IMR-90 (cell line): ENCODE measurements around the gene PRKD1. TPM values are rescaled to one million over a fixed set of nuclear protein-coding genes. Genes with fewer than 3 reads are reported as not detected.

Experiments
- ATAC-seq: fragments of 200-7000 bp; cut with Tn5 transposase; 2 replicates; pipeline ENCODE4 v1.9.1; 2020; ENCODE audit warnings: low read depth, mild to moderate bottlenecking, moderate library complexity
- BruUV-seq: library from RNA; stranded (reverse); fragments of 400-500 nt; replicated peaks from 2 replicates; lab custom pipeline; 2021; lab: Mats Ljungman, UMichigan
- CTCF ChIA-PET: fragments of 300-600 bp; formaldehyde crosslinking; extraction: SDS; loops from one replicate; lab custom pipeline; 2021; ENCODE audit warnings: antibody characterized with exemption; lab: Yijun Ruan, JAX
- POLR2A ChIA-PET: fragments of 300-600 bp; sonication (Branson Sonifier 250); formaldehyde crosslinking; loops from one replicate; lab custom pipeline; 2022; ENCODE audit warnings: antibody characterized with exemption; ENCODE audit not compliant: unreplicated experiment; lab: Charles Lee
- DNase-seq: peaks from one replicate; pipeline ENCODE4 v3.0.0; 2013
- H2AFZ ChIP-seq: replicated peaks from 2 replicates; pipeline ENCODE3; 2013; ENCODE audit warnings: low read length, mild to moderate bottlenecking; ENCODE audit not compliant: poor library complexity
- H2AK5ac ChIP-seq: 2 replicates; pipeline ENCODE4 v1.6.1; 2013; ENCODE audit warnings: low read depth, low read length, inconsistent platforms
- H2AK9ac ChIP-seq: replicated peaks from 2 replicates; pipeline ENCODE3; 2013; ENCODE audit warnings: mild to moderate bottlenecking, low read depth, low read length, moderate library complexity; ENCODE audit not compliant: poor library complexity
- H2BK120ac ChIP-seq: 2 replicates; pipeline ENCODE4 v1.6.1; 2013; ENCODE audit warnings: low read depth, low read length, inconsistent platforms
- H2BK15ac ChIP-seq: 3 replicates; pipeline ENCODE4 v1.6.1; 2013; ENCODE audit warnings: low read depth, low read length, inconsistent platforms
- H2BK20ac ChIP-seq: 2 replicates; pipeline ENCODE4 v1.6.1; 2013; ENCODE audit warnings: low read depth, mild to moderate bottlenecking, inconsistent platforms, low read length, moderate library complexity
- H2BK5ac ChIP-seq: 2 replicates; pipeline ENCODE4 v1.6.1; 2013; ENCODE audit warnings: mild to moderate bottlenecking, low read depth, low read length, inconsistent platforms; ENCODE audit not compliant: poor library complexity, severe bottlenecking
- H3K14ac ChIP-seq: replicated peaks from 2 replicates; pipeline ENCODE4 v1.6.1; 2013; ENCODE audit warnings: low read depth, low read length, inconsistent platforms
- H3K18ac ChIP-seq: 2 replicates; pipeline ENCODE4 v1.6.1; 2013; ENCODE audit warnings: low read depth, low read length, control low read depth
- H3K23ac ChIP-seq: 2 replicates; pipeline ENCODE4 v1.6.1; 2013; ENCODE audit warnings: low read depth, low read length, inconsistent platforms
- H3K27ac ChIP-seq: 2 replicates; pipeline ENCODE4 v1.5.1; 2013; ENCODE audit warnings: mild to moderate bottlenecking, control low read depth, low read length; ENCODE audit not compliant: insufficient read depth
- H3K27me3 ChIP-seq: 2 replicates; pipeline ENCODE4 v1.6.1; 2013; ENCODE audit warnings: low read length; ENCODE audit not compliant: control insufficient read depth, insufficient read depth
- H3K36me3 ChIP-seq: 2 replicates; pipeline ENCODE4 v1.6.1; 2013; ENCODE audit warnings: low read length, mixed read lengths; ENCODE audit not compliant: control insufficient read depth, insufficient read depth
- H3K4ac ChIP-seq: 2 replicates; pipeline ENCODE4 v1.6.1; 2013; ENCODE audit warnings: low read depth, low read length, inconsistent platforms
- H3K4me1 ChIP-seq: 2 replicates; pipeline ENCODE4 v1.6.1; 2013; ENCODE audit warnings: low read length, mixed read lengths; ENCODE audit not compliant: control insufficient read depth, insufficient read depth
- H3K4me2 ChIP-seq: 2 replicates; pipeline ENCODE4 v1.6.1; 2013; ENCODE audit warnings: low read depth, mild to moderate bottlenecking, control low read depth, low read length, moderate library complexity
- H3K4me3 ChIP-seq: 2 replicates; pipeline ENCODE4 v1.5.1; 2013; ENCODE audit warnings: low read depth, mild to moderate bottlenecking, control low read depth, low read length, moderate library complexity; ENCODE audit not compliant: insufficient read depth
- H3K56ac ChIP-seq: 2 replicates; pipeline ENCODE4 v1.6.1; 2013; ENCODE audit warnings: low read length, inconsistent platforms; ENCODE audit not compliant: insufficient read depth; ENCODE audit errors: extremely low read depth
- H3K79me1 ChIP-seq, 2 experiments: 2 replicates each; pipeline ENCODE4 v1.6.1; 2013; ENCODE audit warnings: low read length in 2 of 2, inconsistent platforms in 1 of 2, low read depth in 1 of 2
- H3K9ac ChIP-seq: 2 replicates; pipeline ENCODE4 v1.6.1; 2013; ENCODE audit warnings: low read depth, low read length, control low read depth
- H3K9me1 ChIP-seq: 2 replicates; pipeline ENCODE4 v1.6.1; 2013; ENCODE audit warnings: low read length, inconsistent platforms; ENCODE audit not compliant: insufficient read depth
- H3K9me3 ChIP-seq: 2 replicates; pipeline ENCODE4 v1.6.1; 2013; ENCODE audit warnings: low read length; ENCODE audit not compliant: control insufficient read depth, insufficient read depth
- H4K20me1 ChIP-seq: 2 replicates; pipeline ENCODE4 v1.6.1; 2013; ENCODE audit warnings: low read length, inconsistent platforms; ENCODE audit not compliant: insufficient read depth
- H4K5ac ChIP-seq: 2 replicates; pipeline ENCODE4 v1.6.1; 2013; ENCODE audit warnings: mild to moderate bottlenecking, low read depth, low read length, control low read depth
- H4K8ac ChIP-seq, 2 experiments: 2 replicates each; pipeline ENCODE4 v1.6.1; 2013; ENCODE audit warnings: low read depth in 2 of 2, low read length in 2 of 2, control low read depth in 1 of 2, inconsistent platforms in 1 of 2
- H4K91ac ChIP-seq: 2 replicates; pipeline ENCODE4 v1.6.1; 2013; ENCODE audit warnings: low read depth, low read length, inconsistent platforms; ENCODE audit not compliant: insufficient read depth
- BHLHE40 ChIP-seq: fragments of 150-350 bp; IDR thresholded peaks from 2 replicates; pipeline ENCODE4 v1.6.1; 2016; ENCODE audit warnings: mild to moderate bottlenecking, low read depth, low read length
- CEBPB ChIP-seq: IDR thresholded peaks from 2 replicates; pipeline ENCODE4 v1.6.1; 2012; ENCODE audit warnings: low read depth, low read length, improper control_type of control experiment
- CTCF ChIP-seq: conservative IDR thresholded peaks from 2 replicates; pipeline ENCODE4 v1.5.1; 2012; ENCODE audit warnings: mild to moderate bottlenecking, low read depth, low read length, improper control_type of control experiment
- ELK1 ChIP-seq: fragments of 150-350 bp; IDR thresholded peaks from 2 replicates; pipeline ENCODE4 v1.6.1; 2016; ENCODE audit warnings: low read depth, mild to moderate bottlenecking, low read length, moderate library complexity, borderline replicate concordance
- FOS ChIP-seq: fragments of 150-350 bp; IDR thresholded peaks from 2 replicates; pipeline ENCODE4 v1.6.1; 2016; ENCODE audit warnings: low read depth, low read length
- MAZ ChIP-seq: IDR thresholded peaks from 2 replicates; pipeline ENCODE4 v1.6.1; 2012; ENCODE audit warnings: low read depth, mild to moderate bottlenecking, low read length, improper control_type of control experiment, moderate library complexity, borderline replicate concordance
- MXI1 ChIP-seq: IDR thresholded peaks from 2 replicates; pipeline ENCODE4 v1.6.1; 2012; ENCODE audit warnings: low read depth, mild to moderate bottlenecking, low read length, moderate library complexity, borderline replicate concordance
- POLR2A ChIP-seq: IDR thresholded peaks from 2 replicates; pipeline ENCODE4 v1.6.1; 2012; ENCODE audit warnings: mild to moderate bottlenecking, low read depth, low read length
- RAD21 ChIP-seq: IDR thresholded peaks from 2 replicates; pipeline ENCODE4 v1.6.1; 2012; ENCODE audit warnings: low read length, improper control_type of control experiment
- RCOR1 ChIP-seq: IDR thresholded peaks from 2 replicates; pipeline ENCODE4 v1.6.1; 2012; ENCODE audit warnings: mild to moderate bottlenecking, low read length, improper control_type of control experiment; ENCODE audit not compliant: insufficient replicate concordance
- RFX5 ChIP-seq: IDR thresholded peaks from 2 replicates; pipeline ENCODE4 v1.8.0; 2012; ENCODE audit warnings: low read depth, mild to moderate bottlenecking, low read length, moderate library complexity
- USF2 ChIP-seq: fragments of 150-350 bp; IDR thresholded peaks from 2 replicates; pipeline ENCODE4 v1.6.1; 2017; ENCODE audit warnings: mild to moderate bottlenecking, antibody characterized with exemption, low read length, low read depth
- WGBS, 2 experiments: methylation state at CpG; one replicate each; pipeline versions ENCODE4 v1.1.5 to v1.1.7; 2013; ENCODE audit warnings: missing lambda C conversion rate in 2 of 2; ENCODE audit not compliant: insufficient read length in 1 of 2; ENCODE audit errors: extremely low coverage in 2 of 2; 5-methylcytosine and 5-hydroxymethylcytosine counted together
- dilution Hi-C: fragments of 300-500 bp; cut with HindIII; formaldehyde crosslinking; loops from one replicate; pipeline ENCODE4 v1.14.3; 2018; ENCODE audit warnings: low sequenced_read_pairs; ENCODE audit not compliant: unreplicated experiment
- in situ Hi-C: fragments of 300-500 bp; cut with MboI; formaldehyde crosslinking; loops from 3 replicates; pipeline ENCODE4 v1.14.3; 2019; ENCODE audit warnings: low sequenced_read_pairs, inconsistent platforms, mixed read lengths
- intact Hi-C: fragments of 100-400 bp; cut with micrococcal nuclease; formaldehyde crosslinking; loops from 2 replicates; pipeline ENCODE4 v1.10.0; 2022
- polyA plus RNA-seq, 3 experiments: library from polyadenylated mRNA; depleted of rRNA; stranded (reverse); fragments of >200 nt; gene quantifications; 2 replicates each; pipeline ENCODE4 v1.2.3, GENCODE V29; 2012; ENCODE audit warnings: low replicate concordance in 1 of 3
- total RNA-seq: library from RNA; depleted of rRNA; stranded (reverse); fragments of >200 nt; gene quantifications from 2 replicates; pipeline ENCODE4 v1.2.3, GENCODE V29; 2012

PRKD1 gene
- total and polyA plus RNA-seq, 2 of the 4 experiments (the other 2 are of a cell fraction): 12.9 to 14.2 TPM

- H4K8ac ChIP-seq: no peak overlapping the region
- TF ChIP-seq MAZ: no peak
- no peak for TF ChIP-seq MXI1
- no peak for TF ChIP-seq FOS
- TF ChIP-seq CEBPB: no peak
- no peak for TF ChIP-seq USF2
- no peak for TF ChIP-seq RCOR1
- TF ChIP-seq BHLHE40: no peak
- TF ChIP-seq RFX5: no peak
- no peak for TF ChIP-seq CTCF
- no peak for TF ChIP-seq POLR2A
- TF ChIP-seq RAD21: no peak
- TF ChIP-seq ELK1: no peak
- DNase-seq: no peak
- 83% methylated on average over 1 of the region's 2 CpGs; no CpG with 5 or more reads in 1 of the 2 experiments for WGBS, 2 experiments
- no peak overlapping the region for H3K4ac ChIP-seq
- H2BK120ac ChIP-seq: no peak overlapping the region
- H3K27me3 ChIP-seq: no peaks in the 10 kb centered on the region
- H3K4me1 ChIP-seq: no peaks in the 10 kb centered on the region
- H3K14ac ChIP-seq: no peak overlapping the region
- no peak for ATAC-seq
- intact Hi-C loops (no loop called here), dilution Hi-C loops (no loop called here), in situ Hi-C loops (no loop called here)
- no peak overlapping the region for H3K4me3 ChIP-seq
- no peak overlapping the region for H4K5ac ChIP-seq
- H2BK5ac ChIP-seq: no peak overlapping the region
- H3K4me2 ChIP-seq: no peak overlapping the region
- CTCF ChIA-PET: no interaction called here
- no peak overlapping the region for H3K27ac ChIP-seq
- no peak overlapping the region for H2AK5ac ChIP-seq
- no peak overlapping the region for H3K18ac ChIP-seq
- no peak overlapping the region for H2BK15ac ChIP-seq
- H3K56ac ChIP-seq: no peak overlapping the region
- H3K79me1 ChIP-seq: peaks cover 13 to 19% of the 10 kb centered on the region in 2 experiments; a peak in 3 of 4 replicates
- H2BK20ac ChIP-seq: no peak overlapping the region
- no peak overlapping the region for H2AK9ac ChIP-seq
- POLR2A ChIA-PET: no interaction called here
- H3K23ac ChIP-seq: no peak overlapping the region
- H3K9ac ChIP-seq: no peak overlapping the region
- no peak overlapping the region for H4K91ac ChIP-seq
- H3K9me1 ChIP-seq: peaks cover 4% of the 10 kb centered on the region; the same call in 1 of the 2 replicates
- BruUV-seq: no TSS peak
- H2AFZ ChIP-seq: no peak overlapping the region
- H4K20me1 ChIP-seq: no peaks in the 10 kb centered on the region
- 0 out of 2 replicates have a peak, but pooled peaks cover 2% of the 10 kb centered on the region for H3K36me3 ChIP-seq
- peaks cover 22% of the 10 kb centered on the region for H3K9me3 ChIP-seq
Observed at GRCh38 chr14:29836395-29836794, 91.3 kb downstream of the PRKD1 start.
